Fibroblast of the conjunctiva (primary cell): Measurements from ENCODE around the gene LRRC8D.

Experiments used
- DNase-seq: peaks from one replicate; pipeline ENCODE4 v3.0.0-alpha.2; 2010; ENCODE audit warnings: low read depth

Gene LRRC8D

GRCh38 chr1:89833183-89834082 is 12.6 kb downstream of the LRRC8D start:
- DNase-seq: no peak

GRCh38 chr1:89834083-89834704 is 13.4 kb downstream of the LRRC8D start:
- DNase-seq: no peak

GRCh38 chr1:89836252-89837035 is 15.6 kb downstream of the LRRC8D start:
- no peak for DNase-seq

- DNase-seq: no peak
Observed at GRCh38 chr1:89837036-89837481, 16.2 kb downstream of the LRRC8D start.

- no peak for DNase-seq
Observed at GRCh38 chr1:89837510-89837909, 16.7 kb downstream of the LRRC8D start.

- DNase-seq: no peak
Observed at GRCh38 chr1:89839516-89839915, 18.7 kb downstream of the LRRC8D start.

GRCh38 chr1:89841507-89841906 is 20.7 kb downstream of the LRRC8D start:
- no peak for DNase-seq

GRCh38 chr1:89842567-89843272 is 21.9 kb downstream of the LRRC8D start:
- no peak for DNase-seq

- no peak for DNase-seq
Observed at GRCh38 chr1:89843273-89844130, 22.7 kb downstream of the LRRC8D start.

GRCh38 chr1:89844241-89844807 is 23.5 kb downstream of the LRRC8D start:
- DNase-seq: no peak

GRCh38 chr1:89844860-89845259 is 24.0 kb downstream of the LRRC8D start:
- no peak for DNase-seq

GRCh38 chr1:89847191-89847729 is 26.4 kb downstream of the LRRC8D start:
- DNase-seq: no peak

GRCh38 chr1:89850844-89851415 is 30.1 kb downstream of the LRRC8D start:
- DNase-seq: no peak

- DNase-seq: no peak
Observed at GRCh38 chr1:89854140-89854539, 33.3 kb downstream of the LRRC8D start.

- DNase-seq: no peak
Observed at GRCh38 chr1:89855413-89856123, 34.7 kb downstream of the LRRC8D start.

- DNase-seq: no peak
Observed at GRCh38 chr1:89863165-89863830, 42.5 kb downstream of the LRRC8D start.

- DNase-seq: no peak
Observed at GRCh38 chr1:89865498-89866382, 44.9 kb downstream of the LRRC8D start.

GRCh38 chr1:89866568-89866967 is 45.7 kb downstream of the LRRC8D start:
- DNase-seq: no peak
